GM12891 (cell line): ENCODE data around the gene LRPAP1.

Source experiments
- POLR2A ChIP-seq: IDR thresholded peaks from 2 replicates; pipeline ENCODE4 v1.6.1; 2011; ENCODE audit warnings: low read depth, low read length, control low read depth
- POLR2AphosphoS5 ChIP-seq: IDR thresholded peaks from 2 replicates; pipeline ENCODE4 v1.6.1; 2011; ENCODE audit warnings: low read depth, low read length, control low read depth
- TAF1 ChIP-seq: IDR thresholded peaks from 2 replicates; pipeline ENCODE4 v1.6.1; 2011; ENCODE audit warnings: low read depth, low read length, control low read depth

- TF ChIP-seq POLR2A (no peak), POLR2AphosphoS5 (no peak), TAF1 (no peak)
Measured at GRCh38 chr4:3481113-3481531, 51.1 kb downstream of the LRPAP1 start.
